NCI-H2081 (cell line): ENCODE data around the gene PLPPR2.
"Not testable (repeated sequence)": the region's sequence is repeated elsewhere in the genome, so short reads cannot be mapped to it uniquely, and the experiment has no call there.

Source experiments
- DNase-seq, 2 experiments: peaks; one replicate each; lab custom pipeline; 2025; lab: John Stamatoyannopoulos, UW

Gene PLPPR2

GRCh38 chr19:11355160-11356073 is at the start of gene PLPPR2:
Gene PLPPR2 (plus strand): TSS chr19:11355432. CDS start chr19:11357674, 2,242 bp downstream.
- DNase-seq = peak; percentile 79 to 86

DNA sequence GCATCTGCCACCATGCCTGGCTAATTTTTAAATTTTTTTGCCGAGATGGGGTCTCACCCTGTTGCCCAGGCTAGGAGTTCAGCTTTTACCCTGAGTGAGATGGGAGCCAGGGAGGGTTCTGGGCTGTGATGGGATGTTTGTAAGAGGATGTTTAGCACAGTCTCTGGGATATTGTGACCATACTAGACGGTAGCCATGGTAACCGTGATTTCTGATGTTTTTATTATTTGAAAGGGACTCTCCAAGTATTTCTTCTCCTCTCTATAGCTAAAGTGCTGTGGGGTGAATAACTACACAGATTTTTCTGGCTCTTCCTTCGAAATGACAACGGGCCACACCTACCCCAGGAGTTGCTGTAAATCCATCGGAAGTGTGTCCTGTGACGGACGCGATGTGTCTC is 48.9 kb upstream of the PLPPR2 start:
- DNase-seq = no peak

- not testable (repeated sequence) for DNase-seq
Measured at GRCh38 chr19:11320278-11320995, 34.8 kb upstream of the PLPPR2 start.

DNA sequence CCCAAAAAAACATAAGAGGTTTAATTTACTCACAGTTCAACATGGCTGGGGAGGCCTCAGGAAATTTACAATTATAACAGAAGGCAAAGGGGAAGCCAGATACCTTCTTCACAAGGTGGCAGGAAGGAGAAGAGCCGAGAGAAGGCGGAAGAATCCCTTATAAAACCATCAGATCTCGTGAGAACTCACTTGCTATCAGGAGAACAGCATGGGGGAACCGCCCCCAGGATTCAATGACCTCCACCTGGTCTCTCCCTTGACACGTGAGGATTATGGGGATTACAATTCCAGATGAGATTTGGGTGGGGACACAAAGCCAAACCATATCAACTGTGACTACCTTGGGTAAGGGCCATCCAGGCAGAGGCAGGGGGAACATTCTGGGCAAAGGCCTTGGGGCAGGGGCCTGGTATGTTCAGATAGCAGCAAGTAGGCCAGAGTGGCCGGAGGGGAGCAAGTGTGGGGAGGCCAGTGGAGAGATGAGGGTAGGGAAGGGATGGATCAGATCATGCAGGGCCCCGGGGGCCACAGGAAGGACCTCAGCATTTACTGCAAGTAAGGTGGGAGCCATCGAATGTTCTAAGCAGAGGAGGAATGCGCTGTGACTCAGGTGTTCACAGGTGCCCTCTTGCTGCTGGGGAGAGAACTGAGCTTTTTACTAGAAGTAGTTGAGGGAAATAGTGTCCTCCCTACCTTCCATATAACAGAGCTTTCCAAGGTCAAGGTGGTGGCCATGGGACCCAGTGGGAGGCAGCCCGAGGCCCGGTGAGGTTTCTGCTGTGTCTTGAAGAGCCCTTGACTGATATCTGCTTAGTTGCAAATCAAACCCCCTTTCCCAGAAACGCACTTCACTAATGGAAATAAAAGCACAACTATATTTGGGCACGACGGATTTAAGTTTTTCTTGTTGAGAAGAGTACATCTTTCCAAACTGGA is 33.8 kb upstream of the PLPPR2 start:
- no peak for DNase-seq

DNA sequence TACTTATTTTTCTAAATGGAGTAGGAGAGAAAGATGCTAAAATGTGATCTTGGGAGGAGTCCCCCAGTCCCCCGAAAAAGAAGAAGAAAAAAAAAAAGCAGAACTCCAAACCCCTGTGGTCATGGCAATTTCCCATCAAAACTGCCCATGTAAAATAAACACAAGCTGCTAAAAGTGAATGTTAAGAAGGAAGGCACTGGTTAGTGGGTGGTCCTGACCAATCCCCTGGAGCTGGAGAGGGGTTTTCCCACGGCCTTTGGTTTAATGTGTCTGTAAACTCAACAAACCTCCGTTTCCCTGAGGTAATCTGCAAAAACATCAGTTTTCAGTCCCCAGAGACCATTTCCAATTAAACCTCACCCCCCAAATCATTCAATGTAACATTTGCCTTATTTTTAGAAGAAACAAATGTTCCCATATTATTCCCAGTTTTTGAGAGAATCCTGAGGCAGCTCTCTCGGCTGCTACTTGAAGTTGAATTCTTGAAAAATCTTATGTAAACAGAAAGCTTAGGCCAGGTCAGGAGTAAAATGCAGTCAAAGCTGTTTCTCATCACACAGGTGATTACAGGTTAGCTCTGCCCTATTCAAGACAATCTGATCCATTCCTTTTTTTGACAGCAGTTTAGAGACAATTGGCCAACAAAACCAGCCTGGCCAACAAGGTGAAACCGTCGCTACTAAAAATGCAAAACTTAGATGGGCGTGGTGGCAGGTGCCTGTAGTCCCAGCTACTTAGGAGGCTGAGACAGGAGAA is 32.8 kb upstream of the PLPPR2 start:
- no peak for DNase-seq

GRCh38 chr19:11323601-11324078 is 31.6 kb upstream of the PLPPR2 start:
- DNase-seq = no peak

GRCh38 chr19:11324079-11324661 is 31.1 kb upstream of the PLPPR2 start:
- peak; percentile 47 to 85 for DNase-seq

DNA sequence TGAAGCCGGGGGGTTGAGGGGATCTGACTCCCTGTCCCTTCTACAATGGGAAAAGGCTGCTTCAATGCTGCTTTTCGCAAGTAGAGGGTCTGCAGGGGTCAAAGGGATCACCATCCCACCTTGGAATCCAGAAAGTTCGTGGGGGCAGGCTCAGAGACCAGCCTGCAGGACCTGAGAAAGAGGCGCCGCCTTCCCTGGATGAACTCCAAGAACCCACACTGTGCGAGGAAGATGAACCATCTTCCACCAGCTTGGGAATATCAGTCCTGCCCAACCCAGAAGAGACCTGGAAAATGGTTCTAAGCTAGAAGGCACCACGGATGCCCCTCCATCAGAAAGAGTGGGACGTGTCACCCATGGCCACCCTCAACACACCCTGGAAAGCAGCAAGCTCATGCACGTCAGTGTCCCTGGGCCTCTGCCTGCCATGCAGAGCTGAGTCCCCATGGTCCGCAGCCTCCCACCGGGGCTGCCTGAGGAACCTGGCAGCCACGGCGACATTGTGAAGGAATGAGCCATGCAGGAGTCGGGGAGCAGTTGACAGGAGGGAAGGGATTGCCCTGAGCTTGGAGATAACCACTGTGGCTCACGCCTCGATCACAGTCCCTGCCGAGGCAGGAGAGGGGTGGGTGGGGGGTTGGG is 30.4 kb upstream of the PLPPR2 start:
- DNase-seq = no peak

DNA sequence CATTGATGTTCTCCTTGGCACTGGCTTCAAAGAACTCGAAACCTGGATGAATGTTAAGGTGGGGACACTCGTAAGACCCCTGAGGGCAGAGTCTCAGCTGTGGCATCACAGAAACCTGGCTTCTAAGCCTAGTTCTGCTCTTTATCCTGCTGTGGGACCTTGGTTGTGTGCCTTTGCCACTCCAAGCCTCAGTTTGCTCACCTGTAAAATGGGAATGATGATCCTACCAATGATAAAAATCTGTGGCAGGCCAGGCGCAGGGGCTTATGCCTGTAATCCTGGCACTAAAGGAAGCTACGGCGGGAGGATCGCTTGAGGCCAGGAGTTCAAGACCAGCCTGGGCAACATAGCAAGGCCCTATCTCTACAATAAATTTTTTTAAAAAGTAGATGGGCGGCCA is 29.7 kb upstream of the PLPPR2 start:
- DNase-seq = no peak

- no peak for DNase-seq
Measured at GRCh38 chr19:11330127-11330526, 25.1 kb upstream of the PLPPR2 start.

DNA sequence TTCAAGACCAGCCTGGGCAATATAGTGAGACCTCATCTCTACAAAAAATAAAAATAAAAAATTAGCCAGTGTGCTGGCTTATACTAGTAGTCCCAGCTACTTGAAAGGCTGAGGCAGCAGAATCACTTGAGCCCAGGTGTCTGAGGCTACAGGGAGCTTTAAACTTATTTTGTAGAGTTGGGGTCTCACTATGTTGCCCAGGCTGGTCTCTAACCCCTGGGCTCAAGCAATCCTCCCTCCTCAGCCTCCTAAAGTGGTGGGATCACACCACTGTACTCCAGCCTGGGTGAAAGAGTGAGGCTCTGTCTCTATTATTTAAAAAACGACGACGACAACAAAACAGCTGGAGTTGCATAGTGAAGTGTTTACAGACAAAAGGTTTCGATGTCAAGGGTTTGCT is 23.7 kb upstream of the PLPPR2 start:
- DNase-seq = no peak

DNA sequence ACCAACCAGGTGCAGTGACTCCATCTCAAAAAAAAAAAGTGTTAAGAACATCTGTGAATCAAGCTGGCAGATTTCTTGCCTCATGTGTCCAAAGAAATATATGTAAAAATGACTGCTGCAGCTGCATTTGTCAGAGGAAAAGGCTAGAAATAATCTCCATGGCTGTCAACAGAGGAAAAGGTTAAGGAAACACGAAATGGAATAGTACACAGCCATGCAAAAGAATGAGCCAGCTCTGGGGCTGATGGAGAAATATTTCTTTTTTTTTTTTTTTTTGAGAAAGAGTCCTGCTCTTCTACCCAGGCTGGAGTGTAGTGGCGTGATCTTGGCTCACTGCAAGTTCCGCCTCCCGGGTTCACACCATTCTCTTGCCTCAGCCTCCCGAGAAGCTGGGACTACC is 22.4 kb upstream of the PLPPR2 start:
- DNase-seq = no peak

GRCh38 chr19:11333838-11334237 is 21.4 kb upstream of the PLPPR2 start:
- DNase-seq = peak in 1 of 2 experiments; percentile 12

- no peak for DNase-seq
Measured at GRCh38 chr19:11335449-11336146, 19.6 kb upstream of the PLPPR2 start.

- DNase-seq = no peak
Measured at GRCh38 chr19:11337080-11337479, 18.2 kb upstream of the PLPPR2 start.

DNA sequence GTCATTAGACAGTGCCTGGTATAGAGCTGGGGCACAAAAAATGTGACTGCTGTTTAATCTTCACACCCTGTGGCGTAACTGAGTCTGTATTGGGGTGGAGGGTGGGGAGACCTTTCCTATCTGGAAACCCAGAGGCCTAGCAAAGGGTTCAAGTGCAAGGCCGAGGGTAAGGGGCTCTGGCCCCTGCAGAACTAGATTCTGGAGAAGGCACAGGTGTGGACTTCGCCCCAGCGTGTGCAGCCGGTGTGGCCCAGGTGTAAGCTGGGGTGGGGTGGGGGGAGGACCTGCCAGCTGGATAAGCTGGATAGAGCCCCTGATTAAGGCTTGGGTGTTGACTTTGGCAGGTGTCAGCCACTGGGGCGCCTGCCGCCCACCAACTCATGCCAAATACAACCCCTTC is 17.1 kb upstream of the PLPPR2 start:
- DNase-seq = peak in 1 of 2 experiments; percentile 4

- DNase-seq = no peak
Measured at GRCh38 chr19:11338569-11339253, 16.5 kb upstream of the PLPPR2 start.

DNA sequence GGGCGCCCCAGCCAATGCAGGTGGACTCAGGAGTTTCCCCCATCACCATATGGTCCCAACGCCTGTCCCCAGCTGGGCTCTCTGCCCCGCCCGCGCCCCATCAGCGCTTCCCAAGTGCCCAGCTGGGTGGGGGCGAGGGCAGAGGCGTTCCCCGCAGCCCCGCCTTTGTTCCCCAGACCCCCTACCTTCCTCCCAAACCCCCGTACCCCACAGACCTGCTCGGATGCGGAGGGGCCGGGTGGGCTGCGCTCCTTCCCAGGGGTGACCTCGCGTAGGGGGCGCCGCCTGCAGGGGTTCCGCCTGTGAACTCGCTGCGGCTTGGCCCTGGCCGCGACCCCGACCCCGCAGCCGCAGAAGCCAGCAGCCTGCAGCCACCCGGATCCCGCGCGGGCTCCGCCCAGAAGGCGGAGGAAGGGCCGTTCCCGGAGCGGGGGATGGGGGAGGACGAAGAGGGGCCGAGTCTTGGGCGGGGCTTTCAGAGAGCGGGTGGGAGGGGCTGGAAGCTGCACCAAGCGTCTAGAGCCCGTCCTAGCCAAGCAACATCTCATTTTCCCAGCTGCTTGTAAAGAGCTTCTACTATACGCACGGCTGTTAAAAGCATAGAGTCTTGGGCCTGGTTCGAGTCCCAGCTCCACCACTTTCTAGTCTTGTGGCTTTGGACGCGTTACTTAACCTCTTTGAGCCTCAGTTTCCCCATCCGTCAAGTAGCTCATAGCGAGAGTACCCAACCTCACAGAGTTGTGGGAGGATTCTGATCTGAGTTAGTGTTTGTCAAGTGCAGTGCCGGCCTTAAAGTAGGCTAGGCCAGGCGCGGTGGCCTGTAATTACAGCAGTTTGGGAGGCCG is 15.8 kb upstream of the PLPPR2 start, which contains the start of gene RAB3D:
Gene RAB3D (minus strand): TSS at position 404 of the 845 bp plus-strand sequence. CDS start 2,258 bp downstream, outside the sequence.
- peak; percentile 80 to 81 for DNase-seq
